ENCODE results near the gene YBX2. TPM values are rescaled to one million over a fixed set of nuclear protein-coding genes. Genes with fewer than 3 reads are reported as not detected.

Gene YBX2
- total and polyA plus RNA-seq, 2 donors (not counting 1 experiment from before 2014, with no cell fraction given) = 0.15 to 0.22 TPM

GRCh38 chr17:7312432-7313087, 18.1 kb upstream of the YBX2 start:
- Histone ChIP-seq H3K4me3 (ENCODE audit: control extremely low read depth in 1 of 5, extremely low read depth in 1 of 5, insufficient read depth in 1 of 5, low read depth in 2 of 5, low read length in 4 of 5) (no peak overlapping the region), H3K27ac (ENCODE audit: low read length in 2 of 2) (peak overlapping the region in 1 of 2 donors; percentile 37), H4K20me1 (ENCODE audit: control insufficient read depth, insufficient read depth, low read length, poor library complexity, severe bottlenecking) (peaks cover 68% of the 10 kb centered on the region), H2AFZ (ENCODE audit: insufficient read depth, low read depth, low read length, poor library complexity, severe bottlenecking) (no peak overlapping the region), H3K36me3 (replicated peaks in 1 of 2; ENCODE audit: control extremely low read depth in 1 of 2, control insufficient read depth in 1 of 2, extremely low read depth in 1 of 2, insufficient read depth in 2 of 2, low read length in 1 of 2) (peaks cover 5 to 62% of the 10 kb centered on the region in 2 experiments), H3K9me3 (ENCODE audit: control extremely low read depth in 1 of 3, control insufficient read depth in 2 of 3, insufficient read depth in 1 of 3, low read length in 2 of 3) (no peaks in the 10 kb centered on the region), H3K9ac (ENCODE audit: low read length) (no peak overlapping the region), H3K4me2 (replicated peaks; ENCODE audit: low read depth, low read length, poor library complexity, severe bottlenecking) (no peak overlapping the region), H3K4me1 (ENCODE audit: control insufficient read depth in 2 of 2, insufficient read depth in 2 of 2, low read length in 2 of 2) (peaks cover 34 to 61% of the 10 kb centered on the region in 2 donors), H3K79me2 (ENCODE audit: control insufficient read depth, insufficient read depth, low read length) (peaks cover 72% of the 10 kb centered on the region), H3K27me3 (replicated peaks in 1 of 4; ENCODE audit: control extremely low read depth in 1 of 4, control insufficient read depth in 3 of 4, insufficient read depth in 4 of 4, low read length in 3 of 4) (no peaks in the 10 kb centered on the region)
- ChIA-PET CTCF (interaction anchor here (1.2 to 2.2 kb wide), 5 partner anchors 9 to 31 kb away, joined by 4 to 19 read pairs (median 6); partner anchors contain the start of genes NEURL4 and SLC2A4), POLR2A (interaction anchor here (0.6 to 1.5 kb wide), 3 partner anchors 17 to 134 kb away, joined by 3 to 7 read pairs (median 3); partner anchors contain the start of gene NEURL4)
- no peaks in the 10 kb centered on the region for H3K9me3 Mint-ChIP-seq (ENCODE audit: insufficient read depth)
- peak overlapping the region; percentile 93 for H3K27ac Mint-ChIP-seq
- TF ChIP-seq CTCF (IDR thresholded peaks at IDR 0.05) (no peak), EZH2 (IDR thresholded peaks at IDR 0.05; ENCODE audit: borderline replicate concordance, insufficient read depth, low read depth, low read length, poor library complexity, severe bottlenecking) (no peak)
- intact Hi-C loops (cut with micrococcal nuclease) = no loop called here
- peak overlapping the region; percentile 47 for H3K4me3 Mint-ChIP-seq
- ATAC-seq (ENCODE audit: low read depth) (no peak), DNase-seq (no peak)
- H3K4me1 Mint-ChIP-seq = peaks cover 69% of the 10 kb centered on the region
- 78% methylated on average over 2 of the region's 7 CpGs for WGBS (ENCODE audit: insufficient coverage)
- no peaks in the 10 kb centered on the region for H3K27me3 Mint-ChIP-seq

- CTCF ChIA-PET = interaction anchor here (1.0 to 1.8 kb wide), 2 partner anchors 15 to 30 kb away, joined by 3 to 4 read pairs; partner anchors contain the start of gene SLC2A4
- peaks cover 73% of the 10 kb centered on the region for H3K79me2 ChIP-seq (ENCODE audit: control insufficient read depth, insufficient read depth, low read length)
- ATAC-seq (ENCODE audit: low read depth) = no peak
- H3K36me3 ChIP-seq (replicated peaks in 1 of 2; ENCODE audit: control extremely low read depth in 1 of 2, control insufficient read depth in 1 of 2, extremely low read depth in 1 of 2, insufficient read depth in 2 of 2, low read length in 1 of 2) = peaks cover 5 to 55% of the 10 kb centered on the region in 2 experiments
- H3K9me3 ChIP-seq (ENCODE audit: control extremely low read depth in 1 of 3, control insufficient read depth in 2 of 3, insufficient read depth in 1 of 3, low read length in 2 of 3) = no peaks in the 10 kb centered on the region
- no peak overlapping the region for H3K4me3 ChIP-seq (ENCODE audit: control extremely low read depth in 1 of 5, extremely low read depth in 1 of 5, insufficient read depth in 1 of 5, low read depth in 2 of 5, low read length in 4 of 5)
- 98% methylated on average over 6 of the region's 7 CpGs for WGBS (ENCODE audit: insufficient coverage)
- POLR2A ChIA-PET = interaction anchor here (0.6 to 0.8 kb wide), 2 partner anchors 36 to 38 kb away, joined by 3 to 7 read pairs; no protein-coding TSS in a partner anchor
- peak overlapping the region in 1 of 2 donors; percentile 99 for H3K27ac ChIP-seq (ENCODE audit: low read length in 2 of 2)
- peaks cover 68% of the 10 kb centered on the region for H4K20me1 ChIP-seq (ENCODE audit: control insufficient read depth, insufficient read depth, low read length, poor library complexity, severe bottlenecking)
- Mint-ChIP-seq H3K27me3 (no peaks in the 10 kb centered on the region), H3K9me3 (ENCODE audit: insufficient read depth) (no peaks in the 10 kb centered on the region), H3K4me1 (peaks cover 73% of the 10 kb centered on the region), H3K4me3 (peak overlapping the region; percentile 95), H3K27ac (peak overlapping the region; percentile 97)
- H3K4me2 ChIP-seq (replicated peaks; ENCODE audit: low read depth, low read length, poor library complexity, severe bottlenecking) = no peak overlapping the region
- intact Hi-C loops (cut with micrococcal nuclease) = no loop called here
- TF ChIP-seq CTCF (IDR thresholded peaks at IDR 0.05) = no peak
- TF ChIP-seq EZH2 (IDR thresholded peaks at IDR 0.05; ENCODE audit: borderline replicate concordance, insufficient read depth, low read depth, low read length, poor library complexity, severe bottlenecking) = no peak
- H3K27me3 ChIP-seq (replicated peaks in 1 of 4; ENCODE audit: control extremely low read depth in 1 of 4, control insufficient read depth in 3 of 4, insufficient read depth in 4 of 4, low read length in 3 of 4) = no peaks in the 10 kb centered on the region
- H3K4me1 ChIP-seq (ENCODE audit: control insufficient read depth in 2 of 2, insufficient read depth in 2 of 2, low read length in 2 of 2) = peaks cover 34 to 65% of the 10 kb centered on the region in 2 donors
- no peak for DNase-seq
- no peak overlapping the region for H3K9ac ChIP-seq (ENCODE audit: low read length)
- no peak overlapping the region for H2AFZ ChIP-seq (ENCODE audit: insufficient read depth, low read depth, low read length, poor library complexity, severe bottlenecking)
These were observed 16.8 kb upstream of the YBX2 start for GRCh38 chr17:7311110-7311705.

Measured in B cell (primary cell).